HL-60 (cell line): ENCODE measurements around the gene PRSS8.

Experiments
- DNase-seq, 2 experiments: peaks; one replicate each; pipeline ENCODE4 v3.0.0-alpha.2; 2010 to 2020; ENCODE audit warnings: low read depth in 1 of 2, low spot score in 1 of 2
- H3K27ac ChIP-seq: fragments of 250-450 bp; sonication (Bioruptor Pico); replicated peaks from 2 replicates; pipeline ENCODE4 v1.5.1; 2020; ENCODE audit warnings: mild to moderate bottlenecking, moderate library complexity
- H3K27me3 ChIP-seq: fragments of 250-450 bp; sonication (Bioruptor Pico); 2 replicates; pipeline ENCODE4 v1.5.1; 2021; ENCODE audit warnings: mild to moderate bottlenecking, moderate library complexity; ENCODE audit not compliant: insufficient read depth, poor library complexity, severe bottlenecking
- H3K4me3 ChIP-seq: replicated peaks from 2 replicates; pipeline ENCODE4 v1.5.1; 2011; ENCODE audit warnings: mild to moderate bottlenecking, control low read depth, low read length; ENCODE audit not compliant: insufficient read depth
- GABPA ChIP-seq: IDR thresholded peaks from 2 replicates; pipeline ENCODE4 v1.6.1; 2012; ENCODE audit warnings: low read depth
- POLR2AphosphoS5 ChIP-seq: IDR thresholded peaks from 2 replicates; pipeline ENCODE4 v1.6.1; 2012; ENCODE audit warnings: low read depth
- REST ChIP-seq: IDR thresholded peaks from 2 replicates; pipeline ENCODE4 v1.6.1; 2012; ENCODE audit warnings: low read depth; ENCODE audit not compliant: insufficient replicate concordance
- SPI1 ChIP-seq: IDR thresholded peaks from 2 replicates; pipeline ENCODE4 v1.6.1; 2012; ENCODE audit warnings: low read depth, mild to moderate bottlenecking, borderline replicate concordance
- TF ChIP-seq, protein P1 (sequence below): IDR thresholded peaks from one replicate; pipeline ENCODE4 v1.5.1; 2011; ENCODE audit warnings: low read length, control low read depth, inconsistent platforms; ENCODE audit not compliant: insufficient read depth

Gene PRSS8

DNA sequence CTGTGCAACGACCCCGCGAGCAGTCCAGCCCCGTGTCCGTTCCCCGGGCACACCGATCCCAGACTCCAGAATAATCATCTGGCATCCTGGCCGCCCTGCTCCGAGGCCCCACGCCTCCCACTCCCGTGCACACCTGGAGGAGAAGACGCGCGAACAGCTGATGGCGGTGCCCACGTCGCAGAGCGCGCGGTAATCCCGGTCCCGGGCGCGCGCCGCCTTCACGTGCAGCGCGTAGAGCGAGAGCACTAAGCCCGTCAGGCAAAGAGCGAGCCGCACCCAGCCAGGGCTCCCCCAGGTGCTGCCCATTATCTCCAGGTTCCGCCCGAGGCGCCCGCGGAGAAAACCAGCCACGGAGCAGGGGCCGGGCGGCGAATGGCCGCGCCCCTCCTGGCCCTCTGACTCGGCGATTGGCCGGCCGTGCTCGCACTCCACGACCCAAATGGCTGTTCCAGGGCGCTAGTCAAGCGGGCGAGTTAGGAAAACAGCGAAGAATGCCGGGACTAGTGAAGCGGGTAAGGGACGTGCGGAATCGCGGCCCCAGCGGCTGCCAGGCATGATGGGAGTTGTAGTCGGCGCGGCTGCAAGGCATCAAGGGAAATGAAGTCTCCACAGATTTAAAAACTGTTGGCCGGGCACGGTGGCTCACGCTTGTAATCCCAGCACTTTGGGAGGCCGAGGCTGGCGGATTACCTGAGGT, 41.0 kb downstream of the PRSS8 start, which contains the start of gene VKORC1:
TSS of gene VKORC1 (minus strand) at position 374 of the 697 bp plus-strand sequence. CDS start at position 306, 68 bp downstream.
- TF ChIP-seq POLR2AphosphoS5 (no peak), REST (no peak), SPI1 (no peak), GABPA (no peak)
- TF ChIP-seq, protein P1, sequence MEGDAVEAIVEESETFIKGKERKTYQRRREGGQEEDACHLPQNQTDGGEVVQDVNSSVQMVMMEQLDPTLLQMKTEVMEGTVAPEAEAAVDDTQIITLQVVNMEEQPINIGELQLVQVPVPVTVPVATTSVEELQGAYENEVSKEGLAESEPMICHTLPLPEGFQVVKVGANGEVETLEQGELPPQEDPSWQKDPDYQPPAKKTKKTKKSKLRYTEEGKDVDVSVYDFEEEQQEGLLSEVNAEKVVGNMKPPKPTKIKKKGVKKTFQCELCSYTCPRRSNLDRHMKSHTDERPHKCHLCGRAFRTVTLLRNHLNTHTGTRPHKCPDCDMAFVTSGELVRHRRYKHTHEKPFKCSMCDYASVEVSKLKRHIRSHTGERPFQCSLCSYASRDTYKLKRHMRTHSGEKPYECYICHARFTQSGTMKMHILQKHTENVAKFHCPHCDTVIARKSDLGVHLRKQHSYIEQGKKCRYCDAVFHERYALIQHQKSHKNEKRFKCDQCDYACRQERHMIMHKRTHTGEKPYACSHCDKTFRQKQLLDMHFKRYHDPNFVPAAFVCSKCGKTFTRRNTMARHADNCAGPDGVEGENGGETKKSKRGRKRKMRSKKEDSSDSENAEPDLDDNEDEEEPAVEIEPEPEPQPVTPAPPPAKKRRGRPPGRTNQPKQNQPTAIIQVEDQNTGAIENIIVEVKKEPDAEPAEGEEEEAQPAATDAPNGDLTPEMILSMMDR = no peak
- H3K27ac ChIP-seq = peak within 1 kb of the TSS; percentile 68
- peak within 1 kb of the TSS; percentile 79 for H3K4me3 ChIP-seq
- no peaks in the 10 kb centered on the region for H3K27me3 ChIP-seq
- peak; percentile 97 to 98 for DNase-seq

- Histone ChIP-seq H3K4me3 (peak overlapping the region; percentile 79), H3K27ac (peak overlapping the region; percentile 68), H3K27me3 (no peaks in the 10 kb centered on the region)
- DNase-seq = no peak
- no peak for TF ChIP-seq REST
- no peak for TF ChIP-seq POLR2AphosphoS5
- no peak for TF ChIP-seq GABPA
- TF ChIP-seq SPI1 = no peak
- TF ChIP-seq, protein P1 = no peak
Measured at GRCh38 chr16:31094088-31094423, 41.5 kb downstream of the PRSS8 start.

DNA sequence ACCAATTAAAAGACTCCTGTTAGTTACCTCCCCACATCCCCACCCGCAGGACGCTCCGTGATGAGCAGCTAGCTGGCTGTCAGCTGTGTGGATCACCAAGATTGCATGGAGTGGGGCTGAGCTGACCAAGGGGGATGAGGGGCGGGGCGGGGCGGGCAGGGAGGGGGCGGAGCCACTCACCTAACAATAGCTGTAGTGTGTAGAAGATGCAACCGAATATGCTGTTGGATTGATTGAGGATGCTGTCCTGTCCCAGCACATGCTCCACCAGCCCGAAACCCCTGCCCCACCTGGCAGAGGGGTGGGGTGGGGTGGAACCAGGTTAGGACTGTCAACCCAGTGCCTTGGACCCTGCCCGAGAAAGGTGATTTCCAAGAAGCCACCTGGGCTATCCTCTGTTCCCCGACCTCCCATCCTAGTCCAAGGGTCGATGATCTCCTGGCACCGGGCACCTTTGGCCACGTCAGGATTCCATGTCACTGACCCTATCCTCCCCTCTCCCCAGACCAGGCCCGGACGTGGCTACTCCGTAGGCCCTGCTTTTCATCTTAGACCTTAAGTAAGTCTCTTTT, 42.3 kb downstream of the PRSS8 start:
- TF ChIP-seq REST = no peak
- Histone ChIP-seq H3K4me3 (peak overlapping the region; percentile 79), H3K27ac (no peak overlapping the region), H3K27me3 (no peaks in the 10 kb centered on the region)
- DNase-seq = peak in 1 of 2 experiments; percentile 26
